ENCODE measurements around the gene SOBP.

The SOBP gene

GRCh38 chr6:107674995-107675738 lies 185.2 kb downstream of the SOBP start:
- in situ Hi-C loops (cut with HindIII; ENCODE audit: low sequenced_read_pairs): no loop called here

DNA sequence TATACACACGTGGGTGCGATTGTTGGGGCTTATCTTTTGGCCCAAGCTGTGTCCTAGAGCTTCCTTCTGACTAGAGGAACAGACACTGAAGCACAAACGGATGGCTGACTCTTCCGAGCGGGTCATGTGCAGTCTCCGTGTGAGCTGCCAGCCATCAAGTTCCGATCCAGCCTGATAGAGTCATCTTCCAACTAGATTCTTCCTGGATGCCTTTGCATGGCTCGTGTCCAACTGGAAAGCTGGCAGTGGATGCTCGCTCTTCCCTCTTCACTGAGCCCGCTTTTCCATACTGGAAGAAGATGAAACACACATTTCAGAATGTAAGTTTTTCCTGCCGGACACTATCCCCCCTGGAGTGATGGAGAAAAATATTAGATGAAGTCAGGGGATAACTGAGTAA lies 186.1 kb downstream of the SOBP start:
- in situ Hi-C loops (cut with HindIII; ENCODE audit: low sequenced_read_pairs): no loop called here

DNA sequence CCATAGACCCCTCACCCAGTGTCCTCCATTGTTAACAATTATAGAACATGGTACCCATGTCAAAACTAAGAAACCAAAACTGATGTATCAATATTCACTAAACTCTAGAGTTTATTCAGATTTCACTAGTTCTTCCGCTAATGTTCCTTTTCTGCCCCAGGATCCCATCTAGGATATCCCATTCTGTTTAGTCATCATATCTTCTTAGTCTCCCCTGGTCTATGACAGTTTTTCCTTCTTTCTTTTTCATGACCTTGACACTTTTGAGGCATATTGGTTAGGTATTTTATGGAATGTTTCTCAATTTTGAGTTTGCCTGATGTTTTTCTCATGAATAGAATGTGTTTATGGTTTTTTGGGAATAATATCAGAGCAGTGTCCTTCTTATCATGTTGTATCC lies 187.5 kb downstream of the SOBP start:
- in situ Hi-C loops (cut with HindIII; ENCODE audit: low sequenced_read_pairs): no loop called here

GRCh38 chr6:107679457-107679856 lies 189.5 kb downstream of the SOBP start:
- in situ Hi-C loops (cut with HindIII; ENCODE audit: low sequenced_read_pairs): no loop called here

DNA sequence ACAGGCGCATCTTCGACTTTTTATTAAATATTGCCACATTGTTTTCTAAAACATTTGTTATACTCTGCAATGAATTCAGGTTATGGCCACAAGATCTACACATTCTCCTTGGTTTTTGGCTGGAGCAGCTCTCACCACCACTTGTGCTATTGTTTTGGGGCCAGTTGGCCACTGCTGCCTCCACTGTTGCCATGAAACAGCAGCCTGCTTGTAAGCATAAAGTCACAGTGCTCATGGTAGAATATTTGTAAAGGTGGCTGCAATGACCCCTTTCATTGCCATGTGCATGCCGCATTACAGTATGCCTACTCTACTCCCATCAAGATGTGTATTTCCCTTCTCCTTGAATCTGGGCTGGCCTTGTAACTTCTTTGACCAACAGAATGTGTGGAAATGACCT lies 192.8 kb downstream of the SOBP start:
- in situ Hi-C loops (cut with HindIII; ENCODE audit: low sequenced_read_pairs): no loop called here

GRCh38 chr6:107683183-107683582 lies 193.3 kb downstream of the SOBP start:
- in situ Hi-C loops (cut with HindIII; ENCODE audit: low sequenced_read_pairs): no loop called here

GRCh38 chr6:107684996-107685395 lies 195.1 kb downstream of the SOBP start:
- in situ Hi-C loops (cut with HindIII; ENCODE audit: low sequenced_read_pairs): no loop called here

DNA sequence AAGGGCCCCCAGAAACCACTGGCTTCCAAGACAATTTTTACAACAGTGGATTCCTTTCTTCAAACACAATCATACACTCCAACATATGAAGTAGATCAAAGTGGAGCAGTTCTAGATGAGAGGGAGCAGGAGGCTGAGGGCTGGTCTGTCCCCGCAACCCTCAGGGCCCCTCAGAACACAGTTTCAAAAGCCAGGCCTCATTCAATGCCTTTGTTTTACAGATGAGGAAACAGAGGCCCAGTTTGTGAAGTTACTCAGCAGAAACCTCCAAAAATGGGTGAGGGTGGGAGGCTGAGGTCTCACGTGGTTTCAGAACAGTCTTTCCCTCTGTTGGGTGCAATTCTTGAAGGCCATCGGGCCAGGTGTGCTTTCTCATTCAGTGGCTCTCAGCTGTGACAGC lies 199.3 kb downstream of the SOBP start:
- in situ Hi-C loops (cut with HindIII; ENCODE audit: low sequenced_read_pairs): no loop called here

GRCh38 chr6:107689951-107690642 lies 200.2 kb downstream of the SOBP start:
- in situ Hi-C loops (cut with HindIII; ENCODE audit: low sequenced_read_pairs): no loop called here

DNA sequence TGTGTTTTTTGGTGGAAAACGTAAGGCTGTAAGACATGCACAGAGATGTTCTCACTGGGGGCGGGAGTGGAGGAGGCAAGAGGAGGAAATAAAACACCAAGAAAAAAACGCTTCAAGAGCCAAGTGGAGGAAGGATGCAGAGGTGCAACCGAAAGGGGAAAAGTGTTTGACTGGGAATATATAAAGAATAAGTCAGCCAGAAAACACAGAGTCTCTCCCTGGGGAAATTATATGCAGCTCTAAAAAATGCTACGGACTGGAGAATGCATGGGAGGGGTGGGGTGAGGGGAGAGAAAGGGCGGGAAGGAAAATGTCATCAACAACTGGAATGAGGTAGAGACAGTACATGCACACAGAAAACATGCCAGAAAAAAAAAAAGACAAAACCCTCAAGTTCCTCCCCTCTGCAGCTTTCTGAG lies 200.7 kb downstream of the SOBP start:
- in situ Hi-C loops (cut with HindIII; ENCODE audit: low sequenced_read_pairs): no loop called here

DNA sequence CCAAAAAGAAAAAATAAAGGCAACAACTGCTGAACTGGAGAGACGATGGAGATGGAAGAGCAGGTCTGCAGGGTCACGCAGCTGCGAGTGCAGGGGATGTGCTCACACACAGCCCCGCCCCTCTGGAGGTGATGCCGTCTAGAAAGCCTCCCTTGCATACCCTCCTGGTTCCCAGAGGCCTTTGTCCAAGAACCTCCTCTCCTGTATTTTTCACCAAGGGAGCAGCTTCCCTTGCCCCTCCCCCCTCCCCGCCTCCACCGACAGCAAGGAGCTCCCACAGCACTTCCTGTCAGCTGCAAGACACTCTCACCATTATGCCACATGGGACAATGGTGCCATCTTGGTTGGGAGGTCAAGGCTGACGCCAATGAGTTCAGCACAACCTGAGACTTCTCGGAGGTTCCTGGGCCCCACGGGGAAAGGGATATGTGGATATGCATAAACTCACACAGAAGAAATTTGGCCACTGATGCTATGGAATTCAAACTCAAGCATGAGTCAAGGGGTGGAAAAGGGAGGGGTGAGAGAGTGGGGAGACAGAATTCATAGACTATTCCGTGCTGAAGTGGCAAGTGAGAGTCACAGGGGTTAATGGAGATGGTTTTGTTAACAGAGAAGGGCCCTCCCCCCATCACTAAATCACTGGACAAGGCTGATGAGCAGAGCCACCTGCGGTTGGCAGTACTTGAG lies 201.3 kb downstream of the SOBP start:
- in situ Hi-C loops (cut with HindIII; ENCODE audit: low sequenced_read_pairs): no loop called here

DNA sequence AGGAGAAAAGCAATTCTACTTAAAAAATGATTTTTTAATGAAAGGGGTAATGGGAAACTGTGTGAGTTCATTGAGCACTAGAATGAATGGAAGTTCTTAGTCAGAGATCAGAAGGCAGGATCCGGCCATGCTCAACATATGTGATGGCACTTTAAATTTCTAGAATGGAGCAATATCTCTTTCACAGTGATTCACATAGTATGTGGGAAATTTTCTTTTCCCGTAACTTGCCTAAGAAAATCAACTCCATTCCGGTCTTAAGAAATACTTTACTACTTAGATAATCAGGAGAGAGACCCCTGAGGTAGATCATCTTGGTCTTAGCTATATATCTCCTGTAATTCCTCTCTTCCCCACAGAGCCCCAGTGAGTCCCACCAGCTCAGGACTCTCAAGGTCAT lies 202.4 kb downstream of the SOBP start:
- in situ Hi-C loops (cut with HindIII; ENCODE audit: low sequenced_read_pairs): no loop called here

- in situ Hi-C loops (cut with HindIII; ENCODE audit: low sequenced_read_pairs): no loop called here
These were observed 205.3 kb downstream of the SOBP start for GRCh38 chr6:107695061-107695720.

DNA sequence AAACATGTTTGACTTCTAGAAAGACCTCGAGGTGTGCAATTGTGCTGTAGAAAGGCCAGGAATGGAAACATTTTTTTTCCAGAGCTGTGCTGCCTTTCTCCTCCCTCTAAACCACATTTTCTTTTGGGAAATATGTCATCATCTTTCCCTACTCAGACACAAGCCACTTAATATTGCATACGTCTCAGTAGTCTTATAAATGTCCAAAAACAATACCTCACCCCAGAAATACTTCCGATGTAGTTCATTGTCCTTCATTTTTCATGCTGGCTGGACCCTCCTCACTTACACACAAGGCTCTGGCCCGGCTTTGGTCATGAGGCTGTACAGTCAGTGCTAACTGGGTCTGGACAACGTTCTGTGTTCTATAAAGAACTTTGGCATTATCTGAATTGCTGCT lies 207.8 kb downstream of the SOBP start:
- in situ Hi-C loops (cut with HindIII; ENCODE audit: low sequenced_read_pairs): no loop called here

DNA sequence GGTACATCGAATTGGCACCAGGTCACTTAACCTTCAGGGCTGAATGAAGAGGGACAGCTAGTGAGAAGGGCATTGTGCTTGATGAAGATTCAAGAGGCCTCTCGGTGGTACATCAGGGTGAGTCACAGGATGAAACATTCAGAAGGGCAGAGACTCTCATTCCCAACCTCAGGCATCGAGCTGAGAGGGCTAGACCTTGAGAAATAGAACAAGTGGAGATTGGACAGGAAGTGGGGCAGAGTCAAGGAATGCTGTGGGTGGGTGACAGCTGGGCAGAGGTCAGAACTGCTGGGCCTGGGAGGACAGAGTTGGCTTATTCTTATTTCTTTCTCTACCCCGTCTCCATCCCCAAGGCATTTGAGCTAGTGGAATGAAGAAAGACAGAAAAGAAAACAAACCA lies 208.2 kb downstream of the SOBP start:
- in situ Hi-C loops (cut with HindIII; ENCODE audit: low sequenced_read_pairs): no loop called here

DNA sequence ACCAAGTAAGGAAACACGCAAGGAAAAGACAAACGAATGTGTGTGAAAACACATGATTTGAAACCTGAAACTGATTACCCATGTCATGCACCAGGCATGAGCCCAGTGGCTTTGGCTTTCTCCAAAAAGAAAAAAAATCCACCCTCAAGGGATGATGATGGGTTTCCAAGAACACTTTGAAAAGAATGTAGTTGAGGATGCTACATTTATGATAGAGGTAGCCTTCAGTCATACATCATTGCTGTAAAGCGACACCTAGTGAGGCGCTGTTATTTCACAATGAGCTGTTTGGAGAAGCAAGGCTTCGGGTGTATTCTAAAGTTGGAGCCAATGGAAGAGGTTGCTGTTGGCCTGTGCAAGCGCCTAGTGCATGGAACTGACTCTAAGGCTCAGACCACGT lies 209.3 kb downstream of the SOBP start:
- in situ Hi-C loops (cut with HindIII; ENCODE audit: low sequenced_read_pairs): no loop called here

DNA sequence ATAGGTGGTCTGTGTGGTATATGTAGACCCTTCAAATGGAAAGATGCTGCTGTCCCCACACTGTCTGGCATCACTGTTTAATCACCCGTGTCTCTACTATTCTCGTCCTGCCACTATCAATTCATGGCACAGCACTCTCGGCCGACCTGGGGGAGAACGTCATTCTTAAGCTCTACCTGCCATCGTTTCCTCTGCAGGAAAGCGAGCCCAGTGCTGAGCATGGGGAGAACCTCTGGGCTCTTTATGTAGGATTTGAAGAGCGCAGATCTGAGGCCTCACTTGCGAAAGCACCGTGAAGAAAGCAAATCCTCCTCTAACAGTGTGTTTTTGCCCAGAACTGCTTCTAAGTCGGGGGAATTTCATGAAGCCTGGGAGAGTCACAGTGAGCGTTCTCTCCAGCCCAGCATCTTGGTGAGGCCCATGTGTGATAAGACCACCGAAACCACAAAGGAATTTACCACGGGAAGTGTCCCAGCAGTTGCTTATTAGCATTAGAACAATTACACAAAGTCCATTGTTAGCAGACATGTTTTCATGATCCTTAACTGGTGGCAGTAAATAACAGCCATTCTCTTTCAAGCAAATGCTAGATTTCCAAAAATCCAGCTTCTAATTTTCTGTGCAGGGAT lies 209.9 kb downstream of the SOBP start:
- in situ Hi-C loops (cut with HindIII; ENCODE audit: low sequenced_read_pairs): no loop called here

GRCh38 chr6:107703606-107704005 lies 213.7 kb downstream of the SOBP start:
- in situ Hi-C loops (cut with HindIII; ENCODE audit: low sequenced_read_pairs): no loop called here

- in situ Hi-C loops (cut with HindIII; ENCODE audit: low sequenced_read_pairs): no loop called here
These were observed 214.6 kb downstream of the SOBP start for GRCh38 chr6:107704347-107705013.

DNA sequence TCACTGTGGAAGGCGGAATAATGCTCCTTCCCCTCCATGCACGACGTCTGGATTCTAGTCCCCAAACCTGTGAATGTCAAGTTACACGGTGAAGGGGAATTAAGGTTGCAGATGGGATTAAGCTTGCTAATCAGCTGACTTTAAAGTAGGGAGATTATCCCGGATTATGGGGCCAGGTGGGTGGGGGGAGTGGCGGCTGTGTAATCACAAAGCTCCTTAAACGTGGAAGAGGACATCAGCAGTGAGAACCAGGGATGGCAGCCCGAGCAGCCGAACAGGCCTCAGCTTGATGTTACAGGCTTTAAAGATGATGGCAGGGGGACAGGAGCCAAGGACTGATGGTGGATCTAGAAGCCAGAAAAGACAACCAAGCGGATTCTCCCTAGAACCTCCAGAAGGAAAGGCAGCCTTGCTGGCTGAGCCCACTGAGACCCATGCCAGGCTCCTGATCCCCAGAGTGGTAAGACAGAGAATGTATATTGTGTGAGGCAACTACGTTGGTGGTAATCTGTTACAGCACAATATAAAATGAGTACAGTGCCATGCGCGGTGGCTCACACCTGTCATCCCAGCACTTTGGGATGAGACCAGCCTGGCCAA lies 216.7 kb downstream of the SOBP start:
- in situ Hi-C loops (cut with HindIII; ENCODE audit: low sequenced_read_pairs): no loop called here

Data from DLD1 (cell line).